ENCODE data around the gene ITGA11. TPM values are rescaled to one million over a fixed set of nuclear protein-coding genes. Genes with fewer than 3 reads are reported as not detected.

ITGA11 gene
- total RNA-seq, 1 experiment from 2014 or later, result not detected

DNA sequence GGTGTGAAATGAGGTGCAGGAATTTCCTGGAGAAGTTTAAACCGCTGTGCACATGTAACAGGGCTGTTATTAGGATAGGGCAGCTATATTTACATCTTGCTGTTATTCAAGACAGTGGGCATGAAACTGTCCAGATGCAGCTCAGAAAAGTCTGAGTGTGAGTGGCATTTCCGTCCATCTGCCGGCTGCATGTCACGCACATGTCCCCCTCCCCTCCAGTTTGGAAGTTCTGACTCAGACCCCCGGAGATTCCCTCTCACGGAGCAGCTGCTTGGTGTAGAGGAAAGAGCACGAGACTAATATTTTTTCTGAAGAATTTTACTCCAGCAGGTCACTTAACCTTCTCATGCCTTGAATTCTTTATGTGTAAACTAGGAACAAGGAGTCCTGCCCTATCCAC is 84.6 kb downstream of the ITGA11 start:
- no peak overlapping the region for H3K4me3 ChIP-seq (ENCODE audit: low read length)
- no peak for ATAC-seq
- no peaks in the 10 kb centered on the region for H3K27me3 ChIP-seq (ENCODE audit: low read length)
- H4K20me1 ChIP-seq (ENCODE audit: low read length), result no peaks in the 10 kb centered on the region
- DNase-seq, result no peak
- no peak overlapping the region for H3K4me2 ChIP-seq (ENCODE audit: low read length)
- H2AFZ ChIP-seq (ENCODE audit: low read length), result no peak overlapping the region
- TF ChIP-seq, protein P1, sequence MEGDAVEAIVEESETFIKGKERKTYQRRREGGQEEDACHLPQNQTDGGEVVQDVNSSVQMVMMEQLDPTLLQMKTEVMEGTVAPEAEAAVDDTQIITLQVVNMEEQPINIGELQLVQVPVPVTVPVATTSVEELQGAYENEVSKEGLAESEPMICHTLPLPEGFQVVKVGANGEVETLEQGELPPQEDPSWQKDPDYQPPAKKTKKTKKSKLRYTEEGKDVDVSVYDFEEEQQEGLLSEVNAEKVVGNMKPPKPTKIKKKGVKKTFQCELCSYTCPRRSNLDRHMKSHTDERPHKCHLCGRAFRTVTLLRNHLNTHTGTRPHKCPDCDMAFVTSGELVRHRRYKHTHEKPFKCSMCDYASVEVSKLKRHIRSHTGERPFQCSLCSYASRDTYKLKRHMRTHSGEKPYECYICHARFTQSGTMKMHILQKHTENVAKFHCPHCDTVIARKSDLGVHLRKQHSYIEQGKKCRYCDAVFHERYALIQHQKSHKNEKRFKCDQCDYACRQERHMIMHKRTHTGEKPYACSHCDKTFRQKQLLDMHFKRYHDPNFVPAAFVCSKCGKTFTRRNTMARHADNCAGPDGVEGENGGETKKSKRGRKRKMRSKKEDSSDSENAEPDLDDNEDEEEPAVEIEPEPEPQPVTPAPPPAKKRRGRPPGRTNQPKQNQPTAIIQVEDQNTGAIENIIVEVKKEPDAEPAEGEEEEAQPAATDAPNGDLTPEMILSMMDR (conservative IDR thresholded peaks at IDR 0.05; ENCODE audit: low read depth, low read length), result no peak
- TF ChIP-seq EZH2 (IDR thresholded peaks at IDR 0.05; ENCODE audit: low read length, unreplicated experiment) (no peak), EZH2phosphoT487 (IDR thresholded peaks at IDR 0.05; ENCODE audit: borderline replicate concordance, low read length) (no peak)
- no peak overlapping the region for H3K9ac ChIP-seq (ENCODE audit: low read length)
- H3K79me2 ChIP-seq (ENCODE audit: low read length), result no peaks in the 10 kb centered on the region
- H3K27ac ChIP-seq (ENCODE audit: low read length), result no peak overlapping the region
- no peaks in the 10 kb centered on the region for H3K9me2 ChIP-seq (replicated peaks; ENCODE audit: low read length)
- H3K9me3 ChIP-seq (ENCODE audit: low read length), result no peaks in the 10 kb centered on the region
- no TSS peak for BruUV-seq (replicated peaks)
- no peaks in the 10 kb centered on the region for H3K36me3 ChIP-seq (ENCODE audit: low read depth, low read length)
- no peaks in the 10 kb centered on the region; the same call in 1 of the 2 replicates for H3K4me1 ChIP-seq (ENCODE audit: insufficient read depth, low read length)
- intact Hi-C loops (cut with micrococcal nuclease), result no loop called here
- CTCF ChIA-PET, result no interaction called here
- no peaks in the 10 kb centered on the region for H3F3A ChIP-seq (ENCODE audit: low read length, unreplicated experiment)
- POLR2A ChIA-PET (ENCODE audit: unreplicated experiment), result no interaction called here

DNA sequence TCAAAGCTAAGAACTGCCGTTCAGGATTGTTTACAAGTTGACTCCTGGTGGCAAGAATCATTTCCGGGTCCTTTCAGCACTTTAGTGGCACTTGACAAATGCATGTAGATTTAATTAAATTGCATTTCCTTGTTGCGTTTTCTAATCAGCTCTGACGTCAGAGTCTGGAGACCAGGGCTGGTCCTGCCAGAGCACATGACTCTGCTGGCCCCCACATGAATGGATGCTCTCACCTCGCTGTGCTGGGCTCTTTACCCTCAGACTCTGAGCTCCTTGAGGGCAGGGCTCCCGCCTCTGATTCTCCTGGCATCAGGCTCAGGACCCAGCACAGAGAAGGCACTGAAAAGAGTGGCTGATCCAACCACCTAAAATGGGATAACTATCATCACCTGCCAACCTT is 85.0 kb downstream of the ITGA11 start:
- DNase-seq (no peak), ATAC-seq (no peak)
- H3K9ac ChIP-seq (ENCODE audit: low read length), result no peak overlapping the region
- ChIA-PET CTCF (no interaction called here), POLR2A (ENCODE audit: unreplicated experiment) (no interaction called here)
- no TSS peak for BruUV-seq (replicated peaks)
- H3K4me1 ChIP-seq (ENCODE audit: insufficient read depth, low read length), result no peaks in the 10 kb centered on the region; the same call in 1 of the 2 replicates
- no peaks in the 10 kb centered on the region for H3F3A ChIP-seq (ENCODE audit: low read length, unreplicated experiment)
- H3K79me2 ChIP-seq (ENCODE audit: low read length), result no peaks in the 10 kb centered on the region
- H4K20me1 ChIP-seq (ENCODE audit: low read length), result no peaks in the 10 kb centered on the region
- H3K4me3 ChIP-seq (ENCODE audit: low read length), result no peak overlapping the region
- no peak overlapping the region for H3K4me2 ChIP-seq (ENCODE audit: low read length)
- H2AFZ ChIP-seq (ENCODE audit: low read length), result no peak overlapping the region
- no peaks in the 10 kb centered on the region for H3K9me3 ChIP-seq (ENCODE audit: low read length)
- no peaks in the 10 kb centered on the region for H3K9me2 ChIP-seq (replicated peaks; ENCODE audit: low read length)
- H3K27ac ChIP-seq (ENCODE audit: low read length), result no peak overlapping the region
- no peak for TF ChIP-seq EZH2 (IDR thresholded peaks at IDR 0.05; ENCODE audit: low read length, unreplicated experiment)
- TF ChIP-seq, protein P1 (conservative IDR thresholded peaks at IDR 0.05; ENCODE audit: low read depth, low read length), result no peak
- no peak for TF ChIP-seq EZH2phosphoT487 (IDR thresholded peaks at IDR 0.05; ENCODE audit: borderline replicate concordance, low read length)
- no peaks in the 10 kb centered on the region for H3K27me3 ChIP-seq (ENCODE audit: low read length)
- intact Hi-C loops (cut with micrococcal nuclease), result no loop called here
- H3K36me3 ChIP-seq (ENCODE audit: low read depth, low read length), result no peaks in the 10 kb centered on the region

DNA sequence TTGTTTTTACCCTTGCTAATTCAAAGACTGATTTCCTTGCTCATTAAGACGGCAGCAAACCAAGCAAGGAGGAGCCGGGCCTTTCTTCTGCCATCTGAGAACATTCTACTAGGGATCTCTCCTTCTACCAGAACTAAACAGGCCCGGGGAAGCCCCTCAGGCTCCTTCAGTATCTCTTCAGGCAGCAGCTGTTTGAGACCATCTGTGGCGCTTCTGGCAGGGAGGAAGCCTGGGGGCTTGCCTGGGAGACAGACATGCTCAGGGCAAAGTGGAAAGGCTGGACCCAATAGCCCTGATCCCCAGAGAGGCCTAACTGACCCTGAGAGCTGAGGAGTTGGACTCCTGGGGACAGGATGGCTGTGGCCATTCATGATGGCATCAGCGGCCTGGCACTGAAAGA is 86.5 kb downstream of the ITGA11 start:
- ATAC-seq (no peak), DNase-seq (no peak)
- Histone ChIP-seq H3K4me2 (ENCODE audit: low read length) (no peak overlapping the region), H3K27ac (ENCODE audit: low read length) (no peak overlapping the region), H3K27me3 (ENCODE audit: low read length) (no peaks in the 10 kb centered on the region), H3K9ac (ENCODE audit: low read length) (no peak overlapping the region), H3K4me3 (ENCODE audit: low read length) (no peak overlapping the region), H3K9me3 (ENCODE audit: low read length) (no peaks in the 10 kb centered on the region), H3F3A (ENCODE audit: low read length, unreplicated experiment) (no peaks in the 10 kb centered on the region), H3K4me1 (ENCODE audit: insufficient read depth, low read length) (no peaks in the 10 kb centered on the region), H4K20me1 (ENCODE audit: low read length) (no peaks in the 10 kb centered on the region), H3K36me3 (ENCODE audit: low read depth, low read length) (no peaks in the 10 kb centered on the region), H3K79me2 (ENCODE audit: low read length) (no peaks in the 10 kb centered on the region), H3K9me2 (replicated peaks; ENCODE audit: low read length) (no peaks in the 10 kb centered on the region), H2AFZ (ENCODE audit: low read length) (no peak overlapping the region)
- no peak for TF ChIP-seq EZH2phosphoT487 (IDR thresholded peaks at IDR 0.05; ENCODE audit: borderline replicate concordance, low read length)
- TF ChIP-seq, protein P1 (conservative IDR thresholded peaks at IDR 0.05; ENCODE audit: low read depth, low read length), result no peak
- TF ChIP-seq EZH2 (IDR thresholded peaks at IDR 0.05; ENCODE audit: low read length, unreplicated experiment), result no peak
- BruUV-seq (replicated peaks), result no TSS peak
- CTCF ChIA-PET, result no interaction called here
- POLR2A ChIA-PET (ENCODE audit: unreplicated experiment), result no interaction called here
- intact Hi-C loops (cut with micrococcal nuclease), result no loop called here

Measured in PC-3 (cell line).